Measurements from ENCODE around the gene ORAI2. TPM values are rescaled to one million over a fixed set of nuclear protein-coding genes. Genes with fewer than 3 reads are reported as not detected.
A peak's percentile ranks its signal among the peaks of the same experiment; 100 is the strongest.

Gene ORAI2
- total RNA-seq, 1 donor from 2014 or later = 47.4 TPM

- Mint-ChIP-seq H3K4me3 (ENCODE audit: unreplicated experiment) (no peak overlapping the region), H3K9me3 (ENCODE audit: low read depth) (no peaks in the 10 kb centered on the region), H3K4me1 (ENCODE audit: low read depth) (peaks cover 19% of the 10 kb centered on the region), H3K27ac (ENCODE audit: unreplicated experiment) (no peak overlapping the region), H3K27me3 (ENCODE audit: low read depth) (no peaks in the 10 kb centered on the region), H3K36me3 (ENCODE audit: low read depth) (peaks cover 5% of the 10 kb centered on the region)
- TF ChIP-seq CTCF (IDR thresholded peaks at IDR 0.05) = no peak
- peak; percentile 88 for DNase-seq (ENCODE audit: low spot score)
These were observed 34.5 kb downstream of the ORAI2 start for GRCh38 chr7:102467581-102468477.

GRCh38 chr7:102468478-102469350, 35.3 kb downstream of the ORAI2 start:
- H3K27ac Mint-ChIP-seq (ENCODE audit: unreplicated experiment) = peak overlapping the region; percentile 32
- H3K27me3 Mint-ChIP-seq (ENCODE audit: low read depth) = no peaks in the 10 kb centered on the region
- peak; percentile 86 for DNase-seq (ENCODE audit: low spot score)
- no peaks in the 10 kb centered on the region for H3K9me3 Mint-ChIP-seq (ENCODE audit: low read depth)
- no peak overlapping the region for H3K4me3 Mint-ChIP-seq (ENCODE audit: unreplicated experiment)
- TF ChIP-seq CTCF (IDR thresholded peaks at IDR 0.05) = no peak
- H3K36me3 Mint-ChIP-seq (ENCODE audit: low read depth) = peaks cover 5% of the 10 kb centered on the region
- H3K4me1 Mint-ChIP-seq (ENCODE audit: low read depth) = peaks cover 16% of the 10 kb centered on the region

GRCh38 chr7:102469351-102469971, 36.1 kb downstream of the ORAI2 start:
- Mint-ChIP-seq H3K4me3 (ENCODE audit: unreplicated experiment) (no peak overlapping the region), H3K36me3 (ENCODE audit: low read depth) (peaks cover 5% of the 10 kb centered on the region), H3K27me3 (ENCODE audit: low read depth) (no peaks in the 10 kb centered on the region), H3K27ac (ENCODE audit: unreplicated experiment) (no peak overlapping the region), H3K9me3 (ENCODE audit: low read depth) (no peaks in the 10 kb centered on the region), H3K4me1 (ENCODE audit: low read depth) (peaks cover 10% of the 10 kb centered on the region)
- peak; percentile 83 for DNase-seq (ENCODE audit: low spot score)
- TF ChIP-seq CTCF (IDR thresholded peaks at IDR 0.05) = no peak

- Mint-ChIP-seq H3K27me3 (ENCODE audit: low read depth) (no peaks in the 10 kb centered on the region), H3K36me3 (ENCODE audit: low read depth) (peaks cover 5% of the 10 kb centered on the region), H3K9me3 (ENCODE audit: low read depth) (no peaks in the 10 kb centered on the region), H3K4me3 (ENCODE audit: unreplicated experiment) (no peak overlapping the region), H3K4me1 (ENCODE audit: low read depth) (peaks cover 10% of the 10 kb centered on the region), H3K27ac (ENCODE audit: unreplicated experiment) (no peak overlapping the region)
- TF ChIP-seq CTCF (IDR thresholded peaks at IDR 0.05) = no peak
- peak; percentile 78 for DNase-seq (ENCODE audit: low spot score)
These were observed 36.8 kb downstream of the ORAI2 start for GRCh38 chr7:102469972-102470825.

Measured in chondrocyte (in vitro differentiated cells).